Measurements from ENCODE around the gene TNFRSF12A.

DNA sequence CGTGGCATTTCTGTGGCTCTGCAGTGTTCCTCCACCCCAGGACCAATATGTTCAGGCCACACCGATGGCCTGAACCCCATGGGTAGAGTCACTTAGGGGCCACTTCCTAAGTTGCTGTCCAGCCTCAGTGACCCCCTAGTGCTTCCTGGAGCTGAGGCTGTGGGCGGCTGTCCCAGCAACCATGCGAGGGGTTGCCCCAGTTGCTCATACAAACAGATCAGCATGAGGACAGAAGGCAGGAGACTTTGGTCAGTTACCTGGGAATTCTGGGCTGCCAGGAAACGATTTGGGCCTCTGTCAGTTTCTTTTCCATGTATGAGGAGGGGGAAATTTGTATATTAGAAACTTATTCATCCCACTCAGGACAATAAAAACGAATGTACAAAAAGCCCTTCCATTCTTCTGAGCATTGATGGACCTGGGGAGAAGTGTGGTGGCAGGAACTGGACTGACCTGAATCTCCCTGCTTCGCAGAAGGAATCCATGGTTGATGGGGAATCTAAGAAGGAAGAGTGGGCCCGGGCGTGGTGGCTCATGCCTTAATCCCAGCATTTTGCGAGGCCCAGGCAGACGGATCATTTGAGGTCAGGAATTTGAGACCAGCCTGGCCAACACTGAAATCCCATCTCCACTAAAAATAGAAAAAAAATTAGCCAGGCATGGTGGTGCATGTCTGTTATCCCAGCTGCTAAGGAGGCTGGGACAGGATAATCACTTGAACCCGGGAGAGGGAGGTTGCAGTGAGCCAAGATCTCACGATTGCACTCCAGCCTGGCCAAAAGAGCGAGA is 40.4 kb downstream of the TNFRSF12A start:
- no peak for TF ChIP-seq POLR2A (IDR thresholded peaks at IDR 0.05)
- TF ChIP-seq, protein P1, sequence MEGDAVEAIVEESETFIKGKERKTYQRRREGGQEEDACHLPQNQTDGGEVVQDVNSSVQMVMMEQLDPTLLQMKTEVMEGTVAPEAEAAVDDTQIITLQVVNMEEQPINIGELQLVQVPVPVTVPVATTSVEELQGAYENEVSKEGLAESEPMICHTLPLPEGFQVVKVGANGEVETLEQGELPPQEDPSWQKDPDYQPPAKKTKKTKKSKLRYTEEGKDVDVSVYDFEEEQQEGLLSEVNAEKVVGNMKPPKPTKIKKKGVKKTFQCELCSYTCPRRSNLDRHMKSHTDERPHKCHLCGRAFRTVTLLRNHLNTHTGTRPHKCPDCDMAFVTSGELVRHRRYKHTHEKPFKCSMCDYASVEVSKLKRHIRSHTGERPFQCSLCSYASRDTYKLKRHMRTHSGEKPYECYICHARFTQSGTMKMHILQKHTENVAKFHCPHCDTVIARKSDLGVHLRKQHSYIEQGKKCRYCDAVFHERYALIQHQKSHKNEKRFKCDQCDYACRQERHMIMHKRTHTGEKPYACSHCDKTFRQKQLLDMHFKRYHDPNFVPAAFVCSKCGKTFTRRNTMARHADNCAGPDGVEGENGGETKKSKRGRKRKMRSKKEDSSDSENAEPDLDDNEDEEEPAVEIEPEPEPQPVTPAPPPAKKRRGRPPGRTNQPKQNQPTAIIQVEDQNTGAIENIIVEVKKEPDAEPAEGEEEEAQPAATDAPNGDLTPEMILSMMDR (IDR thresholded peaks at IDR 0.05), result no peak
